ENCODE measurements around the gene PCDHGA8. TPM values are rescaled to one million over a fixed set of nuclear protein-coding genes. Genes with fewer than 3 reads are reported as not detected.
"Not testable (repeated sequence)": the region's sequence is repeated elsewhere in the genome, so short reads cannot be mapped to it uniquely, and the experiment has no call there.

PCDHGA8 gene
- total RNA-seq, 1 donor from 2014 or later, result 0.64 TPM

DNA sequence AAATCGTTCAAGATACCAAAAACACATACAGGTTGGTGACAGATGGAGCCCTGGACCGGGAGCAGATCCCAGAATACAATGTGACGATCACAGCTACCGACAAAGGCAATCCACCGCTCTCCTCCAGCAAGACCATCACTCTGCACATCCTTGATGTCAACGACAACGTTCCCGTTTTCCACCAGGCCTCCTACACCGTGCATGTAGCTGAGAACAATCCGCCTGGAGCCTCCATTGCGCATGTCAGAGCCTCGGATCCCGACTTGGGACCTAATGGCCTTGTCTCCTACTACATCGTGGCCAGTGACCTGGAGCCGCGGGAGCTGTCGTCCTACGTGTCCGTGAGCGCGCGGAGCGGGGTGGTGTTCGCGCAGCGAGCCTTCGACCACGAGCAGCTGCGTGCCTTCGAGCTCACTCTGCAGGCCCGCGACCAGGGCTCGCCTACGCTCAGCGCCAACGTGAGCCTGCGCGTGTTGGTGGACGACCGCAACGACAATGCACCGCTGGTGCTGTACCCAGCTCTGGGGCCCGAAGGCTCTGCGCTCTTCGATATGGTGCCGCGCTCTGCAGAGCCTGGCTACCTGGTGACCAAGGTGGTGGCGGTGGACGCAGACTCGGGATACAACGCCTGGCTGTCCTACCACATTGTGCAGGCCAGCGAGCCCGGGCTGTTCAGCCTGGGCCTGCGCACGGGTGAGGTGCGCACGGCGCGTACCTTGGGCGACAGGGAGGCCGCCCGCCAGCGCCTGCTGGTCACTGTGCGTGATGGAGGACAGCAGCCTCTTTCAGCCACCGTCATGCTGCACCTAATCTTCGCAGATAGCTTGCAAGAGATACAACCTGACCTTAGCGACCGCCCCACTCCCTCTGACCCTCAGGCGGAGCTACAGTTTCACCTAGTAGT lies 20.6 kb upstream of the PCDHGA8 start:
- no peak for ATAC-seq

DNA sequence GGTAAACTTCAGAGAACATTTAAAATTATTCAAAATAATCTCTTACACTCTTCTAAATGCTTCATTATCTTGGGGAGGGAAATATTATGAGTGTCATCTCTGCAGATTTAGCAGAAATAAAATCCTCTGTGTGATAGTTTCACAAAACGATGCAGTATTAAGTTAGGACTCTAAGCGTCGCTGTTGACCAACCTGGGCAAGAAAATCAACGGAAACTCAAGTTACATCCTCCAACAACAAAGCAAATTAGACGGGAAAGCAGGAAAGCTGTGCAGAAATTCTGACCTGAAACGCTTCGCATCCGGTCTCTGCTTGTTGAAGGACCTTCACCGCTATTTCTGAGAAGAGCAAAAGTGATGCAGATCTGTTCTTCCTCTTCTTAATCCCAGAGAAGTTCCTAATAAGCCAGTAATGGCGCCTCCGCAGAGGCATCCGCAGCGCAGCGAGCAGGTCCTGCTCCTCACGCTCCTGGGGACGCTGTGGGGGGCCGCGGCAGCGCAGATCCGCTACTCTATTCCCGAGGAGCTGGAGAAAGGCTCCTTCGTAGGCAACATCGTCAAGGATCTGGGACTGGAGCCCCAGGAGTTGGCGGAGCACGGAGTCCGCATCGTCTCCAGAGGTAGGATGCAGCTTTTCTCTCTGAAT lies 18.6 kb upstream of the PCDHGA8 start, which contains the start of gene PCDHGA6:
Gene PCDHGA6, plus strand, starts transcription at position 219 of the 645 bp plus-strand sequence. Its CDS starts 193 bp downstream, at position 412.
- no peak for ATAC-seq

DNA sequence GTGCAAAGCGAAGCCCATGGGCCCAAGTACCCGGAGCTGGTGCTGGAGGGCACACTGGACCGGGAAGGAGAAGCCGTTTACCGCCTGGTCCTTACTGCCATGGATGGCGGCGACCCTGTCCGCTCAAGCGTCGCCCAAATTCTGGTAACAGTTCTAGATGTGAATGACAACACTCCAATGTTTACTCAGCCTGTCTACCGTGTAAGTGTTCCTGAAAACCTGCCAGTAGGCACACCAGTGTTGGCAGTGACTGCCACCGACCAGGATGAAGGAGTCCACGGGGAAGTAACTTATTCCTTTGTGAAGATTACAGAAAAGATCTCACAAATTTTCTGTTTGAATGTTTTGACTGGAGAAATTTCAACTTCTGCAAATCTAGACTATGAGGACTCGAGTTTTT lies 17.8 kb upstream of the PCDHGA8 start:
- no peak for ATAC-seq

DNA sequence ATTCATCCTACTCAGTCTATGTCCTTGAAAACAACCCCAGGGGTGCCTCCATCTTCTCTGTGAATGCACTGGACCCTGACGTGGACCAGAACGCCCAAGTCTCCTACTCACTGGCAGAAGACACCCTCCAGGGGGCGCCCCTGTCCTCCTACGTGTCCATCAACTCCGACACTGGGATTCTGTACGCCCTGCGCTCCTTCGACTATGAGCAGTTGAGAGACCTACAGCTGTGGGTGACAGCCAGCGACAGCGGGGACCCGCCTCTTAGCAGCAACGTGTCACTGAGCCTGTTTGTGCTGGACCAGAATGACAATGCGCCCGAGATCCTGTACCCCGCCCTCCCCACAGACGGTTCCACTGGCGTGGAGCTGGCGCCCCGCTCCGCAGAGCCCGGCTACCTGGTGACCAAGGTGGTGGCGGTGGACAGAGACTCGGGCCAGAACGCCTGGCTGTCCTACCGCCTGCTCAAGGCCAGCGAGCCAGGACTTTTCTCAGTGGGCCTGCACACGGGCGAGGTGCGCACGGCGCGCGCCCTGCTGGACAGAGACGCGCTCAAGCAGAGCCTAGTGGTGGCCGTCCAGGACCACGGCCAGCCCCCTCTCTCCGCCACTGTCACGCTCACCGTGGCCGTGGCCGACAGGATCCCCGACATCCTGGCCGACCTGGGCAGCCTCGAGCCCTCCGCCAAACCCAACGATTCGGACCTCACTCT lies 16.8 kb upstream of the PCDHGA8 start:
- not testable (repeated sequence) for ATAC-seq

DNA sequence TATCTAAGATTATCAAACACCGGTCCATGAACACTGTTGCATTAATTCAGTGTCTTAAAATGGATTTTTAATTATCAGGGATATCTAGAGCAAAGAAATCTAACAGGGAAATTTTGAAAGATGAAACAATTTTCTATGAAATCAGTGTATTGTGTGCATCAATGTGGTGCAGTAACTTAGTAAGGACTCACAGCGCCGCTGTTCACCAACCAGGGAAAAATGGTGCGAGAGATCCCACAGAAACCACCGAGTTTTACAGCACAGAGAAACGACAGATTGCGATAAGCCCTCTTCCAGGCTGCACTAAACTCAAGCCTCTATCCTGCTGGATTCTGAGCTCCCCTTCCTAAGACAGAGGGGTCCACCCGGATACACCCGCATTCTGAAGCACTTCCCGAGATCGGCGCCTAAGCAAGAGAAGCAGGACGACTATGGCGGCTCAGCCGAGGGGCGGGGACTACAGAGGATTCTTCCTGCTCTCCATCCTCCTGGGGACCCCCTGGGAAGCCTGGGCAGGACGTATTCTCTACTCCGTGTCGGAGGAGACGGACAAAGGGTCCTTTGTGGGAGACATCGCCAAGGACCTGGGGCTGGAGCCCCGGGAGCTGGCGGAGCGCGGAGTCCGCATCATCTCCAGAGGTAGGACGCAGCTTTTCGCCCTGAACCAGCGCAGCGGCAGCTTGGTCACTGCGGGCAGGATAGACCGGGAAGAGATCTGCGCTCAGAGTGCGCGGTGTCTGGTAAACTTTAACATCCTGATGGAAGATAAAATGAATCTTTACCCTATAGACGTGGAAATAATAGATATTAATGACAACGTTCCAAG lies 9.8 kb upstream of the PCDHGA8 start, which contains the start of gene PCDHGA7:
Gene PCDHGA7, plus strand, starts transcription at position 274 of the 826 bp plus-strand sequence. Its CDS starts 158 bp downstream, at position 432.
- ATAC-seq, result no peak

DNA sequence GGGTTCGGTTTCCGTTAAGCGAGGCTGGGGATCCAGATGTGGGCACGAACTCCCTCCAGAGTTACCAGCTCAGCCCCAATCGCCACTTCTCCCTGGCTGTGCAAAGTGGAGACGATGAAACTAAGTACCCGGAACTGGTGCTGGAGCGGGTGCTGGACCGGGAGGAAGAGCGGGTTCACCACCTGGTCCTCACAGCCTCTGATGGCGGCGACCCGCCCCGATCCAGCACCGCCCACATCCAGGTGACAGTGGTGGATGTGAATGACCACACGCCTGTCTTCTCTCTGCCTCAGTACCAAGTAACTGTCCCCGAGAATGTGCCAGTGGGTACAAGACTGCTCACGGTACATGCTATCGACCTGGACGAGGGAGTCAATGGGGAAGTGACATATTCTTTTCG lies 9.1 kb upstream of the PCDHGA8 start:
- ATAC-seq, result no peak

DNA sequence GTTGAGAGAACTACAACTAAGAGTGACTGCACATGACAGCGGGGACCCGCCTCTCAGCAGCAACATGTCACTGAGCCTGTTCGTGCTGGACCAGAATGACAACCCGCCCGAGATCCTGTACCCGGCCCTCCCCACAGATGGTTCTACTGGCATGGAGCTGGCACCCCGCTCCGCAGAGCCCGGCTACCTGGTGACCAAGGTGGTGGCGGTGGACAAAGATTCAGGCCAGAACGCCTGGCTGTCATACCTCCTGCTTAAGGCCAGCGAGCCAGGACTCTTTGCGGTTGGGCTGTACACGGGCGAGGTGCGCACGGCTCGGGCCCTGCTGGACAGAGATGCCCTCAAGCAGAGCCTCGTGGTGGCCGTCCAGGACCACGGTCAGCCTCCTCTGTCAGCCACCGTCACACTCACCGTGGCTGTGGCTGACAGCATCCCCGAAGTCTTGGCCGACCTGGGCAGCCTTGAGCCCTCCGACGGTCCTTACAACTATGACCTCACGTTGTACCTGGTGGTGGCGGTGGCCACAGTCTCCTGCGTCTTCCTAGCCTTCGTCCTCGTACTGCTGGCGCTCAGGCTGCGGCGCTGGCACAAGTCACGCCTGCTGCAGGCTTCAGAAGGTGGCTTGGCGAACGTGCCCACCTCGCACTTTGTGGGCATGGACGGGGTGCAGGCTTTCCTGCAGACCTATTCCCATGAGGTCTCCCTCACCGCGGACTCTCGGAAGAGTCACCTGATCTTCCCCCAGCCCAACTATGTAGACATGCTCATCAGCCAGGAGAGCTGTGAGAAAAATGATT lies 7.8 kb upstream of the PCDHGA8 start:
- ATAC-seq, result no peak

DNA sequence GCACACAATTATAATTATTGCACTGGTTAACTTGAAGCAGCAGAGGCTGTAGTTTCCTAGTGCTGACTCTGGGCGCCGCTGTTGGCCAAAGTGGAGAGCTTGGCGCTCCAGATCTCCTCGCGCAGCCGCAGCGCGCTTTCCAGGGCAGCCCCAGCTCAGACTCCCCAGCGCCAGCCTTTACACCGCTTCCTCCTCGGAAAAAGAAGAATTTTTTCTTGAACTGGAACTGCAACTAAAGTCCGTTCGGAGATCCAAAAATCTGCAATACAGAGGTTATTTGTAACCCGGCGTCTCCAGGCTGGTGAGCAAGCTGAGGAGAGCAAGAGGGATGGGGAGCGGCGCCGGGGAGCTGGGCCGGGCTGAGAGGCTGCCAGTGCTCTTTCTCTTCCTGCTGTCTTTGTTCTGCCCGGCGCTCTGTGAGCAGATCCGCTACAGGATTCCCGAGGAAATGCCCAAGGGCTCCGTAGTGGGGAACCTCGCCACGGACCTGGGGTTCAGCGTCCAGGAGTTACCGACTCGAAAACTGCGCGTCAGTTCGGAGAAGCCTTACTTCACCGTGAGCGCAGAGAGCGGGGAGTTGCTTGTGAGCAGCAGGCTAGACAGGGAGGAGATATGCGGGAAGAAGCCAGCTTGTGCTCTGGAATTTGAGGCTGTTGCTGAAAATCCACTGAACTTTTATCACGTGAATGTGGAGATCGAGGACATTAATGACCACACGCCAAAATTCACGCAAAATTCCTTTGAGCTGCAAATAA lies 4.7 kb upstream of the PCDHGA8 start, which contains the start of gene PCDHGB4:
Gene PCDHGB4, plus strand, starts transcription at position 142 of the 755 bp plus-strand sequence. Its CDS starts 187 bp downstream, at position 329.
- ATAC-seq, result peak; percentile 47

DNA sequence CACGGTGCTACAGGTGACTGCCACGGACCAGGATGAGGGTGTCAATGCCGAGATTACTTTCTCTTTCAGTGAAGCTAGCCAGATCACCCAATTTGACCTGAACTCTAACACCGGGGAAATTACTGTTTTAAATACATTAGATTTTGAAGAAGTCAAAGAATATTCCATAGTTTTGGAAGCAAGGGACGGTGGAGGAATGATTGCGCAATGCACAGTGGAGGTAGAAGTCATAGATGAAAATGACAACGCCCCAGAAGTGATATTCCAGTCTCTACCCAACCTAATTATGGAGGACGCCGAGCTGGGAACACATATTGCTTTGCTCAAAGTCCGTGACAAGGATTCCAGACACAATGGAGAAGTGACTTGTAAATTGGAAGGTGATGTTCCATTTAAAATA lies 3.8 kb upstream of the PCDHGA8 start:
- ATAC-seq, result no peak

DNA sequence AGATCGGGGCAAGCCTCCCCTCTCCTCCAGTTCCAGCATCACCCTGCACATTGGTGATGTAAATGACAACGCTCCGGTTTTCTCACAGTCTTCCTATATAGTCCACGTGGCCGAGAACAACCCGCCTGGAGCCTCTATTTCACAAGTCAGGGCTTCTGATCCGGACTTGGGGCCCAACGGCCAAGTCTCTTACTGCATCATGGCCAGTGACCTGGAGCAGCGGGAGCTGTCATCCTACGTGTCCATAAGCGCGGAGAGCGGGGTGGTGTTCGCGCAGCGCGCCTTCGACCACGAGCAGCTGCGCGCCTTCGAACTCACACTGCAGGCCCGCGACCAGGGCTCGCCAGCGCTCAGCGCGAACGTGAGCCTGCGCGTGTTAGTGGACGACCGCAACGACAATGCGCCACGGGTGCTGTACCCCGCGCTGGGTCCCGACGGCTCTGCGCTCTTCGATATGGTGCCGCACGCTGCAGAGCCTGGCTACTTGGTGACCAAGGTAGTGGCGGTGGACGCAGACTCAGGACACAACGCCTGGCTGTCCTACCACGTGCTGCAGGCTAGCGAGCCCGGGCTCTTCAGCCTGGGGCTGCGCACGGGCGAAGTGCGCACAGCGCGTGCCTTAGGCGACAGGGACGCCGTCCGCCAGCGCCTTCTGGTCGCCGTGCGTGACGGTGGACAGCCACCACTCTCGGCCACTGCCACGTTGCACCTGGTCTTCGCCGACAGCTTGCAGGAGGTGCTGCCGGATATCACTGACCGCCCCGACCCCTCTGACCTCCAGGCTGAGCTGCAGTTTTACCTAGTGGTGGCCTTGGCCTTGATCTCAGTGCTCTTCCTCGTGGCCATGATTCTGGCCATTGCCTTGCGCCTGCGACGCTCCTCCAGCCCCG lies 3.0 kb upstream of the PCDHGA8 start:
- no peak for ATAC-seq

DNA sequence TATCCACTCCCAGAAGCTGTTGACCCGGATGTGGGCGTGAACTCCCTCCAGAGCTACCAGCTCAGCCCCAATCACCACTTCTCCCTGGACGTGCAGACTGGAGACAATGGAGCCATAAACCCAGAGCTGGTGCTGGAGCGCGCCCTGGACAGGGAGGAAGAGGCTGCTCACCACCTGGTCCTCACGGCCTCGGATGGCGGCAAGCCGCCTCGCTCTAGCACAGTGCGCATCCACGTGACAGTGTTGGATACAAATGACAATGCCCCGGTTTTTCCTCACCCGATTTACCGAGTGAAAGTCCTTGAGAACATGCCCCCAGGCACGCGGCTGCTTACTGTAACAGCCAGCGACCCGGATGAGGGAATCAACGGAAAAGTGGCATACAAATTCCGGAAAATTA lies 834 bp downstream of the PCDHGA8 start:
- no peak for ATAC-seq

DNA sequence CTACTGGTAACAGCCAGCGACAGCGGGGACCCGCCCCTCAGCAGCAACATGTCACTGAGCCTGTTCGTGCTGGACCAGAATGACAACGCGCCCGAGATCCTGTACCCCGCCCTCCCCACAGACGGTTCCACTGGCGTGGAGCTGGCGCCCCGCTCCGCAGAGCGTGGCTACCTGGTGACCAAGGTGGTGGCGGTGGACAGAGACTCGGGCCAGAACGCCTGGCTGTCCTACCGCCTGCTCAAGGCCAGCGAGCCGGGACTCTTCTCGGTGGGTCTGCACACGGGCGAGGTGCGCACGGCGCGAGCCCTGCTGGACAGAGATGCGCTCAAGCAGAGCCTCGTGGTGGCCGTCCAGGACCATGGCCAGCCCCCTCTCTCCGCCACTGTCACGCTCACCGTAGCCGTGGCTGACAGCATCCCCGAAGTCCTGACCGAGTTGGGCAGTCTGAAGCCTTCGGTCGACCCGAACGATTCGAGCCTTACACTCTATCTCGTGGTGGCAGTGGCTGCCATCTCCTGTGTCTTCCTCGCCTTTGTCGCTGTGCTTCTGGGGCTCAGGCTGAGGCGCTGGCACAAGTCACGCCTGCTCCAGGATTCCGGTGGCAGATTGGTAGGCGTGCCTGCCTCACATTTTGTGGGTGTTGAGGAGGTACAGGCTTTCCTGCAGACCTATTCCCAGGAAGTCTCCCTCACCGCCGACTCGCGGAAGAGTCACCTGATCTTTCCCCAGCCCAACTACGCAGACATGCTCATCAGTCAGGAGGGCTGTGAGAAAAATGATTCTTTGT lies 2.2 kb downstream of the PCDHGA8 start:
- ATAC-seq, result not testable (repeated sequence)

DNA sequence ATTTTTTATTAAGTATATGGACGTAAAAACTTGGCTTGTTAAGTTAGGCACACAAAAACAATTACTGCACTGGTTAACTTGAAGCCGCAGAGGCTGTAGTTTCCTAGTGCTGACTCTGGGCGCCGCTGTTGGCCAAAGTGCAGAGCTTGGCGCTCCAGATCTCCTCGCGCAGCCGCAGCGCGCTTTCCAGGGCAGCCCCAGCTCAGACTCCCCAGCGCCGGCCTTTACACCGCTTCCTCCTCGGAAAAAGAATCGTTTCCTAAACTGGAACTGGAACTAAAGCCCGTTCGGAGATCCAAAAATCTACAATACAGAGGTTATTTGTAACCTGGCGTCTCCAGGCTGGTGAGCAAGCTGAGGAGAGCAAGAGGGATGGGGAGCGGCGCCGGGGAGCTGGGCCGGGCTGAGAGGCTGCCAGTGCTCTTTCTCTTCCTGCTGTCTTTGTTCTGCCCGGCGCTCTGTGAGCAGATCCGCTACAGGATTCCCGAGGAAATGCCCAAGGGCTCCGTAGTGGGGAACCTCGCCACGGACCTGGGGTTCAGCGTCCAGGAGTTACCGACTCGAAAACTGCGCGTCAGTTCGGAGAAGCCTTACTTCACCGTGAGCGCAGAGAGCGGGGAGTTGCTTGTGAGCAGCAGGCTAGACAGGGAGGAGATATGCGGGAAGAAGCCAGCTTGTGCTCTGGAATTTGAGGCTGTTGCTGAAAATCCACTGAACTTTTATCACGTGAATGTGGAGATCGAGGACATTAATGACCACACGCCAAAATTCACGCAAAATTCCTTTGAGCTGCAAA lies 5.5 kb downstream of the PCDHGA8 start, which contains the start of gene PCDHGB5:
Gene PCDHGB5, plus strand, starts transcription at position 192 of the 796 bp plus-strand sequence. Its CDS starts 181 bp downstream, at position 373.
- ATAC-seq, result peak; percentile 78

DNA sequence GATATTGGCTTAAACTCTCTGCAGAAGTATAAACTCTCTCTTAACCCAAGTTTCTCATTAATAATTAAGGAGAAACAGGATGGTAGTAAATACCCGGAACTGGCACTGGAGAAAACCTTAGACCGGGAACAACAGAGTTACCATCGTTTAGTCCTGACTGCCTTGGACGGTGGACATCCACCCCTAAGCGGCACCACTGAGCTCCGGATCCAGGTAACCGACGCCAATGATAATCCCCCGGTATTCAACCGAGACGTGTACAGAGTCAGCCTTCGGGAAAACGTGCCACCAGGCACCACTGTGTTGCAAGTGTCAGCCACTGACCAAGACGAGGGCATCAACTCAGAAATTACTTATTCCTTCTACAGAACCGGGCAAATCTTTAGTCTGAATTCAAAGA lies 6.2 kb downstream of the PCDHGA8 start:
- no peak for ATAC-seq

DNA sequence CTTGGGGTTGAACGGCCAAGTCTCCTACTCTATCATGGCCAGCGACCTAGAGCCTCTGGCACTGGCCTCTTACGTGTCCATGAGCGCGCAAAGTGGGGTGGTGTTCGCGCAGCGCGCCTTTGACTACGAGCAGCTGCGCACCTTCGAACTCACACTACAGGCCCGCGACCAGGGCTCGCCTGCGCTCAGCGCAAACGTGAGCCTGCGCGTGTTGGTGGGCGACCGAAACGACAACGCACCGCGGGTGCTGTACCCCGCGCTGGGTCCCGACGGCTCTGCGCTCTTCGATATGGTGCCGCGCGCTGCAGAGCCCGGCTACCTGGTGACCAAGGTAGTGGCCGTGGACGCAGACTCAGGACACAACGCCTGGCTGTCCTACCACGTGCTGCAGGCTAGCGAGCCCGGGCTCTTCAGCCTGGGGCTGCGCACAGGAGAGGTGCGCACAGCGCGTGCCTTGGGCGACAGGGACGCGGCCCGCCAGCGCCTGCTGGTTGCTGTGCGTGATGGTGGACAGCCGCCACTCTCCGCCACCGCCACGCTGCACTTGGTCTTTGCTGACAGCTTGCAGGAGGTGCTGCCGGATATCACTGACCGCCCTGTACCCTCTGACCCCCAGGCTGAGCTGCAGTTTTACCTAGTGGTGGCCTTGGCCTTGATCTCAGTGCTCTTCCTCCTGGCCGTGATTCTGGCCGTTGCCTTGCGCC lies 7.3 kb downstream of the PCDHGA8 start:
- no peak for ATAC-seq

DNA sequence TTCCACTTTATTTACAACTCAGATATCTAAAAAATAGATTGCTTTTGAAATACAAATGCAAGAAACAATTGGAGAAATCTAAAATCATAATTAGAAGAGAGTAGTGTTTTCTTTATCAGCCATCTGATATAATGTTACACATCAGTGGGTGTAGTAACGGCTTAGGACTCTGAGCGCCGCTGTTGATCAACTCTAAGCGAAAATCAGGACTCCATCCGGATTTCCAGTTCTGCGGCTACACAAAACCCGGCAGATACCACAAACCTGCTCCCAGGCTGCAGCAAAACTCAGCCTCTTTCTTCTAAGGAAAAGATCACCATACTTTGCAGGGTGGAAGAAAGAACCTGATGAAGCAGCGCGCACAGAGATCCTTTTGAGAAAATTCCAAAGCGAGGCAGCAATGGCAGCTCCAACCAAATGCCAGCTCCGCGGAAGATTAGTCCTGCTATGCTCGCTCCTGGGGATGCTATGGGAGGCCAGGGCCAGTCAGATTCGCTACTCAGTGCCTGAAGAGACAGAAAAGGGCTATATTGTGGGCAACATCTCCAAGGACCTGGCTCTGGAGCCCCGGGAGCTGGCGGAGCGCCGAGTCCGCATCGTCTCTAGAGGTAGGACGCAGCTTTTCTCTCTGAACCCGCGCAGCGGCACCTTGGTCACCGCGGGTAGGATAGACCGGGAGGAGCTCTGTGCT lies 10.3 kb downstream of the PCDHGA8 start, which contains the start of gene PCDHGA9:
Gene PCDHGA9, plus strand, starts transcription at position 226 of the 691 bp plus-strand sequence. Its CDS starts 175 bp downstream, at position 401.
- no peak for ATAC-seq

Measured in esophagus mucosa (tissue), 1 donor.